Endothelial cell of umbilical vein (primary cell): ENCODE measurements around the gene NUAK1. TPM values are rescaled to one million over a fixed set of nuclear protein-coding genes. Genes with fewer than 3 reads are reported as not detected.

Source experiments
- BruUV-seq: library from RNA; stranded (reverse); fragments of 400-500 nt; replicated peaks from 2 replicates; lab custom pipeline; 2021; lab: Mats Ljungman, UMichigan
- CTCF ChIA-PET: fragments of 300-600, 350-600 bp; sonication (Branson Sonifier 250); formaldehyde crosslinking; loops from one replicate; lab custom pipeline; 2021; ENCODE audit warnings: antibody characterized with exemption, inconsistent platforms; lab: Charles Lee
- POLR2A ChIA-PET: fragments of 300-600, 350-600 bp; sonication (Branson Sonifier 250); formaldehyde crosslinking; loops from one replicate; lab custom pipeline; 2021; ENCODE audit warnings: antibody characterized with exemption, inconsistent platforms; lab: Charles Lee
- DNase-seq: peaks from one replicate; pipeline ENCODE4 v3.0.0-alpha.2; 2011; ENCODE audit warnings: low read depth, low spot score
- FAIRE-seq: peaks from 2 replicates; lab custom pipeline; 2011; peaks lifted over from hg19 to GRCh38; lab: Jason Lieb, UNC
- H2AFZ ChIP-seq: 2 replicates; pipeline ENCODE4 v1.6.0; 2012; ENCODE audit warnings: low read depth, low read length, control low read depth, inconsistent platforms
- H3K27ac ChIP-seq: 2 replicates; pipeline ENCODE4 v1.5.1; 2011; ENCODE audit warnings: low read depth, mild to moderate bottlenecking, control low read depth, low read length, moderate library complexity; ENCODE audit not compliant: insufficient read depth
- H3K27me3 ChIP-seq, 2 experiments: 2 replicates each; pipeline versions ENCODE4 v1.6.0 to v1.6.1; 2011; ENCODE audit warnings: low read length in 2 of 2, mixed read lengths in 1 of 2; ENCODE audit not compliant: control insufficient read depth in 2 of 2, insufficient read depth in 2 of 2
- H3K36me3 ChIP-seq, 2 experiments: 2 replicates in 1 of 2; 3 replicates in 1 of 2; pipeline ENCODE4 v1.5.1; 2011; ENCODE audit warnings: low read length in 2 of 2, mild to moderate bottlenecking in 1 of 2, moderate library complexity in 1 of 2; ENCODE audit not compliant: control insufficient read depth in 2 of 2, insufficient read depth in 2 of 2; ENCODE audit errors: extremely low read depth in 1 of 2
- H3K4me1 ChIP-seq: 3 replicates; pipeline ENCODE4 v1.5.1; 2011; ENCODE audit warnings: mild to moderate bottlenecking, low read length; ENCODE audit not compliant: control insufficient read depth, insufficient read depth; ENCODE audit errors: extremely low read depth
- H3K4me2 ChIP-seq: 2 replicates; pipeline ENCODE4 v1.6.1; 2011; ENCODE audit warnings: low read length, control low read depth, mixed read lengths; ENCODE audit not compliant: insufficient read depth
- H3K4me3 ChIP-seq, 3 experiments: fragments of 200-600 bp in 1 of 3; sonication (generic), shearing (Covaris generic) in 1 of 3; replicated peaks in 1 of 3; 2 replicates each; pipeline ENCODE4 v1.5.1; 2011 to 2016; ENCODE audit warnings: control low read depth in 3 of 3, low read length in 3 of 3, mild to moderate bottlenecking in 2 of 3, inconsistent platforms in 1 of 3, low read depth in 1 of 3, moderate library complexity in 1 of 3; ENCODE audit not compliant: insufficient read depth in 1 of 3
- H3K79me2 ChIP-seq: 2 replicates; pipeline ENCODE4 v1.6.0; 2012; ENCODE audit warnings: low read length, inconsistent platforms; ENCODE audit not compliant: control insufficient read depth, insufficient read depth
- H3K9ac ChIP-seq: replicated peaks from 2 replicates; pipeline ENCODE3; 2011; ENCODE audit warnings: low read length, control low read depth; ENCODE audit not compliant: insufficient read depth; ENCODE audit errors: extremely low read depth
- H3K9me1 ChIP-seq: replicated peaks from 3 replicates; pipeline ENCODE4 v1.6.0; 2011; ENCODE audit warnings: mild to moderate bottlenecking, low read length; ENCODE audit not compliant: control insufficient read depth, insufficient read depth; ENCODE audit errors: extremely low read depth
- H3K9me3 ChIP-seq: replicated peaks from 2 replicates; pipeline ENCODE4 v1.5.1; 2012; ENCODE audit warnings: low read length, inconsistent platforms; ENCODE audit not compliant: control insufficient read depth, insufficient read depth
- H4K20me1 ChIP-seq: replicated peaks from 2 replicates; pipeline ENCODE3; 2011; ENCODE audit warnings: mild to moderate bottlenecking, low read length; ENCODE audit not compliant: control insufficient read depth, insufficient read depth; ENCODE audit errors: extremely low read depth
- FOS ChIP-seq: IDR thresholded peaks from 2 replicates; pipeline ENCODE4 v1.6.1; 2011; ENCODE audit warnings: mild to moderate bottlenecking, low read length, moderate library complexity, borderline replicate concordance; ENCODE audit not compliant: insufficient read depth
- GATA2 ChIP-seq: IDR thresholded peaks from 2 replicates; pipeline ENCODE4 v1.7.0; 2011; ENCODE audit warnings: low read depth, mild to moderate bottlenecking, moderate library complexity, mixed read lengths, low read length; ENCODE audit not compliant: insufficient read length, insufficient read depth
- JUN ChIP-seq: IDR thresholded peaks from 2 replicates; pipeline ENCODE4 v1.6.1; 2011; ENCODE audit warnings: borderline replicate concordance, low read depth; ENCODE audit not compliant: insufficient read length, insufficient read depth
- POLR2A ChIP-seq: IDR thresholded peaks from 2 replicates; pipeline ENCODE4 v1.6.1; 2012; ENCODE audit warnings: low read depth, mild to moderate bottlenecking, control low read depth, low read length
- POLR2AphosphoS5 ChIP-seq: IDR thresholded peaks from 2 replicates; pipeline ENCODE4 v1.6.1; 2012; ENCODE audit warnings: low read depth, mild to moderate bottlenecking, control low read depth, low read length, moderate library complexity; ENCODE audit not compliant: insufficient read depth
- dilution Hi-C: fragments of 300-500 bp; cut with MboI; formaldehyde crosslinking; loops from one replicate; pipeline ENCODE4 v1.15.0; 2019; ENCODE audit warnings: low sequenced_read_pairs; ENCODE audit not compliant: extremely low pct_ligation_motif_present
- intact Hi-C: fragments of 100-400 bp; cut with micrococcal nuclease; formaldehyde crosslinking; loops from one replicate; pipeline ENCODE4 v1.10.0; 2022
- polyA plus RNA-seq, 4 experiments: library from polyadenylated mRNA; depleted of rRNA in 3 of 4; stranded (reverse) in 3 of 4; unstranded in 1 of 4; fragments of >200 nt; gene quantifications; 2 replicates each; pipeline versions ENCODE4 v1.2.1 to v1.2.3, GENCODE V29; 2011 to 2012; ENCODE audit warnings: missing spikeins in 1 of 4
- total RNA-seq: library from RNA; stranded (reverse); gene quantifications from 2 replicates; pipeline ENCODE4 v1.2.3, GENCODE V29; 2021
- TF ChIP-seq, protein P1 (sequence below), 2 donors: IDR thresholded peaks; 1 replicate in 1 of 2; 2 replicates in 1 of 2; pipeline ENCODE4 v1.5.1; 2011; ENCODE audit warnings: low read length in 2 of 2, mild to moderate bottlenecking in 2 of 2, moderate library complexity in 2 of 2, control low read depth in 1 of 2, inconsistent platforms in 1 of 2, low read depth in 1 of 2; ENCODE audit not compliant: insufficient read depth in 1 of 2; ENCODE audit errors: extremely low read depth in 1 of 2

Gene NUAK1
- total and polyA plus RNA-seq, 2 donors (not counting 3 experiments of a cell fraction or from before 2014, with no cell fraction given): 34.2 to 39.7 TPM

DNA sequence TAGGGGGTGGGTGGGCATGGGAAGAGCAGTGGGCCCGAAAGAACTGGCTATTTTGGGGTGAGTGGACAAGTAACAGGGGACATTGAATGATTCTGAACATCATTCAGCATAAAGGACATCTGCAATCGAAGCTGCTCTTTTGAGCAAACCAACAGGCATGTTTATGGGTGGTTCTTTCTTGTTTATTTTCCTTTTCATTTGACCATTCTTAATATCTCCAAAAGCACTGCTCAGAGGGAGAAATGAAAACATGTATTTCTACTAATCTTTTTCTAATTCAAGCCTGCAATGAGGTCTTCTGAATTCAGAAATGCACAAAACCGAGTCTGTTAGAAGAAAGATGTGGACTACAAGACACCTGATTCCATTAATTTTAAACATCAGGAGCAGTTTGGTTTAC lies 54.0 kb downstream of the NUAK1 start:
- Histone ChIP-seq H3K79me2 (no peaks in the 10 kb centered on the region), H3K9ac (no peak overlapping the region), H3K9me1 (no peaks in the 10 kb centered on the region), H3K4me2 (no peak overlapping the region), H3K27ac (no peak overlapping the region), H3K27me3 (no peaks in the 10 kb centered on the region), H3K9me3 (no peaks in the 10 kb centered on the region), H3K4me1 (peaks cover 7% of the 10 kb centered on the region), H4K20me1 (no peaks in the 10 kb centered on the region), H3K36me3 (peaks cover 15 to 27% of the 10 kb centered on the region in 2 experiments), H3K4me3 (no peak overlapping the region), H2AFZ (no peak overlapping the region)
- CTCF ChIA-PET: no interaction called here
- TF ChIP-seq POLR2AphosphoS5 (no peak), POLR2A (no peak), JUN (no peak), FOS (no peak), GATA2 (no peak)
- TF ChIP-seq, protein P1, sequence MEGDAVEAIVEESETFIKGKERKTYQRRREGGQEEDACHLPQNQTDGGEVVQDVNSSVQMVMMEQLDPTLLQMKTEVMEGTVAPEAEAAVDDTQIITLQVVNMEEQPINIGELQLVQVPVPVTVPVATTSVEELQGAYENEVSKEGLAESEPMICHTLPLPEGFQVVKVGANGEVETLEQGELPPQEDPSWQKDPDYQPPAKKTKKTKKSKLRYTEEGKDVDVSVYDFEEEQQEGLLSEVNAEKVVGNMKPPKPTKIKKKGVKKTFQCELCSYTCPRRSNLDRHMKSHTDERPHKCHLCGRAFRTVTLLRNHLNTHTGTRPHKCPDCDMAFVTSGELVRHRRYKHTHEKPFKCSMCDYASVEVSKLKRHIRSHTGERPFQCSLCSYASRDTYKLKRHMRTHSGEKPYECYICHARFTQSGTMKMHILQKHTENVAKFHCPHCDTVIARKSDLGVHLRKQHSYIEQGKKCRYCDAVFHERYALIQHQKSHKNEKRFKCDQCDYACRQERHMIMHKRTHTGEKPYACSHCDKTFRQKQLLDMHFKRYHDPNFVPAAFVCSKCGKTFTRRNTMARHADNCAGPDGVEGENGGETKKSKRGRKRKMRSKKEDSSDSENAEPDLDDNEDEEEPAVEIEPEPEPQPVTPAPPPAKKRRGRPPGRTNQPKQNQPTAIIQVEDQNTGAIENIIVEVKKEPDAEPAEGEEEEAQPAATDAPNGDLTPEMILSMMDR (IDR thresholded peaks at IDR 0.05; ENCODE audit: extremely low read depth in 1 of 2, insufficient read depth in 1 of 2, low read depth in 1 of 2, low read length in 2 of 2): no peak
- dilution Hi-C loops (no loop called here), intact Hi-C loops (no loop called here)
- POLR2A ChIA-PET: no interaction called here
- FAIRE-seq: no peak
- BruUV-seq: no TSS peak
- DNase-seq: no peak
